ENCODE data around the gene WBP1. TPM values are rescaled to one million over a fixed set of nuclear protein-coding genes. Genes with fewer than 3 reads are reported as not detected.
"Not testable (repeated sequence)": the region's sequence is repeated elsewhere in the genome, so short reads cannot be mapped to it uniquely, and the experiment has no call there.

Gene WBP1
- total RNA-seq, 2 experiments from 2014 or later = 40.5 to 46.8 TPM

DNA sequence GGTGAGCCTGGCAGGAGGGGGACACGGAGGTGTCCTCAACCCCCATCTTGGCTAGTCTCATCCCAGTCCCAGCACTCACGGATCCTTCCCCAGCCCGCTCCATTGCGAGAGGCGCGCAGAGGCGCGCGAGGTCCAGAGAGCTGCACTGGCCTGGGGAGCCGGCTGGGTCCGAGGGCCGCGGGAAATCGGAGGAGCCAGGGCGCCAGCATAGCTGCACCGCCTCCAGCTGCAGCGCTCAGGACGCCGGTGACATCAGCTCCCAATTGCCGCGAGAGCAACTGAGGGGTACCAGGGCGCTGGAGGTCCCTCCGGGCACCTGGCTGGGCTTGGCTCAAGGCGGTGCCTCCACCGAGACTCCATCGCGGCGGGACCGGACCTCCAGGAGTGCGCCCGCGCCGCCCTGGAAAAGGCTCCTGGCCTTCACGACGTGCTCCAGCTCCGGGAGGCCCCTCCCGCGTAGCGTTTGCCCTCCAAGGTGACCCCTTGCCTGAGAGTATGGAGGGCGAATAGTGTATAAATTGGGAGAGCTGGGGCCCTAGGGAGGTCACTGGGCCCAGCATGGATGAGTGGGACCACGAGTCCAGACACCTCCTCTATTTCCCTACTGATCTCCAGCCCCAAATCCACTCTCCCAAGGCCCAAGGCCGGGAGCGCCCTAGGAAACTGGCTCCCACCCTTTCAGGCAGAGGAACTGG is 22.0 kb upstream of the WBP1 start:
- ATAC-seq (no peak), DNase-seq (no peak)
- H3K36me3 Mint-ChIP-seq = no peaks in the 10 kb centered on the region
- no peak overlapping the region for H3K27ac Mint-ChIP-seq
- CTCF ChIA-PET = no interaction called here
- H3K4me3 Mint-ChIP-seq = no peak overlapping the region
- H3K4me1 Mint-ChIP-seq = peaks cover 7% of the 10 kb centered on the region
- peaks cover 30% of the 10 kb centered on the region for H3K27me3 Mint-ChIP-seq
- H3K9me3 Mint-ChIP-seq (ENCODE audit: low read depth) = no peaks in the 10 kb centered on the region

DNA sequence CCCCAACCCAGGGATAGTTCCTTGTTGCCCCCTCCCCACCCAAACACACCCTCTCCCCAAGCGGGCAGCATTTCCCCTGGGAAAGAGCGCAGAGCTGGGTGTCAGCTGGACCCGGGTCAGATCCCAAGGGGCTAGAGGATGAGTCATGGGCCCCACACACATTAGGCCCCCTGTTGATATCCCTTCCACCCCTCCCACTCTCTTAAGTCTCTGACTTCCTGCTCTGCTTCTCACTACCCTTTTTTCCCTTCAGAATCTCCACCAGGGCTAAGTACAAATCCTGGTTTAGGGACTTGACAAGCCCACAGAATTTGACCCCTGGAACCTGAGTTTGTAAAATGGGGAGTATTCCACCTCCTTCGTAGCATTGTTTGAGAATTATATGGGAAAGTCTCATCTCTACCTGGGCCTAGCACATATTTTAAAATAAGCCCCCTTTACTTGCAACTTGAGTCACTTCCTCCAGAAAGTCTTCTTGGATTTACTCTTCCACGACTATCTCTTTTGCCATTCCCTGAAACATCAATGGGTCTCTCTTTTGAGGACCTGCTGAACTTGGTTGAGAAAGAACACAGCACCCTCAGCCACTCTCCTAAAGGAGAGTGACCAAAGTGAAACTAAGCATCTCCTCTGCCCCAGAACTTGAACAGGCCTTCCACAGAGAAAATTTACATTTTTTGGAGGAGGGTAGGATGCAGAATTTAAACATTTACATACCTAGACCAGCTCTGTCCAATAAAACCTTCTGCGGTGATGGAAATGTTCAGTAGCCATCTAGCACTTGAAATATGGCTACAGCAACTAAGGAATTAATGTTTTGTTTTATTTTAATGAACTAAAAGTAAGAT is 21.2 kb upstream of the WBP1 start:
- H3K4me1 Mint-ChIP-seq = peaks cover 7% of the 10 kb centered on the region
- no peaks in the 10 kb centered on the region for H3K36me3 Mint-ChIP-seq
- peaks cover 35% of the 10 kb centered on the region for H3K27me3 Mint-ChIP-seq
- H3K4me3 Mint-ChIP-seq = no peak overlapping the region
- no peaks in the 10 kb centered on the region for H3K9me3 Mint-ChIP-seq (ENCODE audit: low read depth)
- no peak for ATAC-seq
- no peak overlapping the region for H3K27ac Mint-ChIP-seq
- CTCF ChIA-PET = no interaction called here
- DNase-seq = no peak

DNA sequence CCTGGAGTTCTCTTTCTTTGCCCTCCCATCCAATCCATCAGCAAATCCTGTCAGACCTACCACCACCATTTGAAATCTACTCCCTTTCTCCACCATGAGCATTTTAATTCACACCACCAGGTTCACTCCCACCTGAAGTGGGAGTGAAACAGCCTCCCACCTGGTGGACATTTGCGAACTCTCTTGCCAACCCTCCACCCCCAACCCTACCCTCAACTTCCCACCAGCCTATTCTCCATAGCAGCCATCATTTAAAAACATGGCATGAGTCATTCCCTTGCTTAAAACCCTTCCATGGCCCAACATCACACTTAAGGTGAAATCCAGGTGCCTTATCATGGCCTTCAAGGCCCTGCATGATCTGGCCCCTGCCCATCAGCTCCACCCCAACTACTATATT is 20.0 kb upstream of the WBP1 start:
- H3K36me3 Mint-ChIP-seq = no peaks in the 10 kb centered on the region
- no peak overlapping the region for H3K4me3 Mint-ChIP-seq
- CTCF ChIA-PET = no interaction called here
- DNase-seq (no peak), ATAC-seq (no peak)
- no peaks in the 10 kb centered on the region for H3K9me3 Mint-ChIP-seq (ENCODE audit: low read depth)
- H3K27ac Mint-ChIP-seq = no peak overlapping the region
- peaks cover 44% of the 10 kb centered on the region for H3K27me3 Mint-ChIP-seq
- peaks cover 10% of the 10 kb centered on the region for H3K4me1 Mint-ChIP-seq

DNA sequence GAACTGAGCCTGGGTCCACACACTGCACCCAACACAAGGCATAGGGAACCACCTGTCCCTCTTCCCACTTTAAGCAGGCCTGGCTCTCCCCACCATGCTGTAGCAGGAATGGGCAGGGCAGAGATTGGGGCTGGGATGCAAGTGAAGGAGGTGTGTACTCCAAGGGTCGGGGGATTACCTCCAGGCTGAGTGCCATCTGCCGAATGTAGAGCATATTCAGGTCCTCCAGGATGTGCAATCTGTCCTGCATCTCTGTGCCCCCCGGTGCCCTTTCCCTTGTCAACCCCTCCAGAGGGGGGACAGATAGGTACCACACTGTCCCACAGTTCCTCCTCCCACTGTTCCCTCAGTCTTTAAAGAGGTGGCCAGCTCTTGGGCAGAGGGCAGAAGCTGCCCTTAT is 18.9 kb upstream of the WBP1 start:
- Mint-ChIP-seq H3K27ac (no peak overlapping the region), H3K36me3 (no peaks in the 10 kb centered on the region), H3K4me1 (peaks cover 10% of the 10 kb centered on the region), H3K27me3 (peaks cover 50% of the 10 kb centered on the region), H3K9me3 (ENCODE audit: low read depth) (no peaks in the 10 kb centered on the region), H3K4me3 (no peak overlapping the region)
- DNase-seq = no peak
- CTCF ChIA-PET = no interaction called here
- no peak for ATAC-seq

DNA sequence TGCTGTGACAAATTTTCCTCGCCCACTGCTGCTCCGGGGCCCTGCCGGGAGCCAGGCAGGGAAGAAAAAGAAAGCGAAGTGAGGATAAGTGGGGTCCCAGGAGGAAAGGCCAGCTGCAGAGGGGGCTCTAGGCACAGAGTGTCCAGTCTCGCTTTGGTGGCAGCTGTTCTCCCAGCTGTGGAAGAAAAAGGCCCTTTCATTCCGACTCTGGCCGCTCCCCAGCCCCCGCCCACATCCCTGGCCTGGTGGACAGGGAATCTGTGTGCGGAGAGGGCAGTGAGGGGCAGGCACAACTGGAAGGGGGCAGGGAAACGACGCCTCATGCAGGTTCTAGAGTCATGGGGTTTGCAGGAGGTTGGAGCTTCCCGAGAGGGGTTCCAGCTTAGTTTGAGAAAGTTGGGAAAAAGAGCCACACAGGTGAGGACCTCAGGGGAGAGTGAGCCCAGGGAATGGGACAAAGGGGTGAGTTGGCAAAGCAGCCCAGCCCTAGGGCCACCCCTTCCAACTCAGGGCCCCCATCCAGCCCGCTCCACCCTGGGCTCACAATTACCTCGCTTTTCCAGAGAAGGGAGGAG is 18.3 kb upstream of the WBP1 start:
- Mint-ChIP-seq H3K36me3 (no peaks in the 10 kb centered on the region), H3K4me1 (peaks cover 10% of the 10 kb centered on the region), H3K4me3 (no peak overlapping the region), H3K9me3 (ENCODE audit: low read depth) (no peaks in the 10 kb centered on the region), H3K27me3 (peaks cover 56% of the 10 kb centered on the region), H3K27ac (no peak overlapping the region)
- DNase-seq (no peak), ATAC-seq (no peak)
- CTCF ChIA-PET = interaction anchor here (0.9 to 1.1 kb wide), 3 partner anchors 15 to 146 kb away, joined by 3 to 4 read pairs (median 3); partner anchors contain the start of gene INO80B

DNA sequence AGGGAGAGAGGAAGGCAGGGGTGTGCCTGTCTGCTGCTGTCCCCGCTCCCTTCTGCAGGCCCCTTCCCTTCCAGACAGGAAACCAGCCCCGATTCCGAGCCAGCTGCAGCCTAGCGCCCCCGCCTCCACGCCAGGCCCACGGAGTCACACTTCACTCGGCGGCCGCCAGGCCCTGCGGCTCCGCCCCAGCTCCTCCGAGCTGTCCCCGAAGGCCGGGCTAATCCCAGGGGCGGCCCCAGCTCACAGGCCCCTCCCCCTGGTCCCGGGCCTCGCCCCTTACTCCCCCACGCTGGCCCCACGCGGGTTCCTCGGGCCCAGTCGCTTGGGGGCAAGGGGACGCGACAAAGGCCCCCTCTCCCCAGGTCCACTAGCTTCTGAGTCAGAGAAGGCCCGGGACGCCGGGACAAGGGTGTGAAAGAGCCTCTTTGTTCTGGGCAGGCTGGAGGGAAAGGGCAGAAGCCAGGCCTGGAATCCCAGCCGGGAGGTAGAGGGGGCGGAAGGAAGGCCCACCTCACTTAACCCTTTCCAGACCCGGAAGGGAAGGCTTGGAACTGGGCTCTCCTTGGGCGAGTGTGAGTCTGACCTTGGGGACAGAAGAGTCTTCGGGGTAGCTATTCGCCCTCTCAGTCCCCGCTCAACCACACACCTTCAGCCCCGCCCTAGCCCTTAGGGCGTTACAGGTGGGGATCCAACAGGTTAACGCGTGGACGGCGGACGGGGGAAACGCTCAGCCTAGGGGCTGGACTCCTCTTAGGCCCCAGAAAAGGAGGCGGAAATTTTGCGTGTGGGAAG is 17.7 kb upstream of the WBP1 start:
- H3K4me3 Mint-ChIP-seq = no peak overlapping the region
- no peak overlapping the region for H3K27ac Mint-ChIP-seq
- peak; percentile 87 for ATAC-seq
- no peaks in the 10 kb centered on the region for H3K9me3 Mint-ChIP-seq (ENCODE audit: low read depth)
- H3K27me3 Mint-ChIP-seq = peaks cover 60% of the 10 kb centered on the region
- H3K36me3 Mint-ChIP-seq = no peaks in the 10 kb centered on the region
- no peak for DNase-seq
- CTCF ChIA-PET = interaction anchor here (0.9 to 1.1 kb wide), 4 partner anchors 15 to 145 kb away, joined by 3 to 4 read pairs (median 3); partner anchors contain the start of gene INO80B
- H3K4me1 Mint-ChIP-seq = peaks cover 10% of the 10 kb centered on the region

DNA sequence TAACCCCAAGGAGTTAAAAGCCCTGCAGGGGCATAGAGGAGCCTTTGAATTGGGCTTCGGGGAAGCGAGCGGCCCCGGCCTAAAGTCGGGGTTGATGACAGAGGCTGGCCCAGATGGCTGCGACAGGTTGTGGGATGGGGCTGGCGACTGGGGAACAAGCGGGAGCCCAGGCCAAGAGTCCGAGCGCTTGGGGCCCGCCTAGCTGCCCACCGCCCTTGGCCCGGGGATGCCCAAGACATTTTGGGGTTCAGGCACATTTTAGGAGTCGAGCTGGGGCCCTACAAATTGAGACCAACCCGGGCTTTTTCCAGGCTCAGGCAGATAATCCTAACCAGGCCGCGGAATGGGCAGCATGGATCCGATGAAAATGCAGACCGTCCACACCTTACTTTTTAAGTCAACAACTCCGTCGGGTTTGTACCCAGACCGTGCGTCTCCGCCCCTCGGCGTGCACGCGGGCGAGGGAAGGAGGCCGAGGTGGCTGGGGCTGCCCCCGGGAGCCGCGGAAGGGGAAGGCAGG is 17.0 kb upstream of the WBP1 start:
- Mint-ChIP-seq H3K4me3 (peak overlapping the region; percentile 15), H3K36me3 (no peaks in the 10 kb centered on the region), H3K4me1 (peaks cover 10% of the 10 kb centered on the region), H3K27ac (no peak overlapping the region), H3K27me3 (peaks cover 60% of the 10 kb centered on the region), H3K9me3 (ENCODE audit: low read depth) (no peaks in the 10 kb centered on the region)
- DNase-seq (no peak), ATAC-seq (no peak)
- CTCF ChIA-PET = interaction anchor here (1.0 kb wide), 1 partner anchor 15 kb away, joined by 3 read pairs; no protein-coding TSS in a partner anchor

- H3K4me1 Mint-ChIP-seq = peaks cover 10% of the 10 kb centered on the region
- no peak within 1 kb of the TSS for H3K27ac Mint-ChIP-seq
- H3K27me3 Mint-ChIP-seq = peaks cover 62% of the 10 kb centered on the region
- no peaks in the 10 kb centered on the region for H3K9me3 Mint-ChIP-seq (ENCODE audit: low read depth)
- DNase-seq = no peak
- H3K36me3 Mint-ChIP-seq = no peaks in the 10 kb centered on the region
- H3K4me3 Mint-ChIP-seq = peak within 1 kb of the TSS; percentile 50
- CTCF ChIA-PET = no interaction called here
- peak; percentile 46 for ATAC-seq
Measured at GRCh38 chr2:74441690-74442482, 16.4 kb upstream of the WBP1 start, which contains the start of gene RTKN. TSS of gene RTKN (minus strand) at chr2:74441937. CDS start at chr2:74441816, 121 bp downstream.

DNA sequence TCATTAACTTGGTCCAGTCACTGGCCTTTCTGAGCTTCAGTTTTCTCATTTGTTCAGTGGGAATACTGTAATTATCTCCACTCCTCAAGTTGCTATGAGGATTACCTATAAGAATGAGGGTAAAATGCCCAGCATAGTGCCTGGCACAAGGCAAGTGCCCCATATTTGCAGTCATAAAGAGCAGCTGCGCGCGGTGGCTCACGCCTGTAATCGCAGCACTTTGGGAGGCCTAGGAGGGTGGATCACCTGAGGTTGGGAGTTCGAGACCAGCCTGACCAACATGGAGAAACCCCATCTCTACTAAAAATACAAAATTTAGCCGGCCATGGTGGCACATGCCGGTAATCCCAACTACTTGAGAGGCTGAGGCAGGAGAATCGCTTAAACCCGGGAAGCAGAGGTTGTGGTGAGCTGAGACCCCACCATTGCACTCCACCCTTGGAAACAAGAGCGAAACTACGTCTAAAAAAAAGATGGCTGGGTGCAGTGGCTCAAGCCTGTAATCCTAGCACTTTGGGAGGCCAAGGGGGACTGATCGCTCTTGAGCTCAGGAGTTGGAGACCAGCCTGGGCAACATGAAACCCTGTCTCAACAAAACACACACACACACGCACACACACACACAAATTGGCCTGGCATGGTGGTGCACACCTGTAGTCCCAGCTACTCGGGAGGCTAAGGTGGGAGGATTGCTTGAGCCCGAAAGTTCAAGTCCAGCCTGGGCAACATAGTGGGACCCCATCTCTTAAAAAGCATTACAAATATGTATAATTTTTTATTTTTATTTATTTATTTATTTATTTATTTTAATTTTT is 15.5 kb upstream of the WBP1 start:
- peaks cover 67% of the 10 kb centered on the region for H3K27me3 Mint-ChIP-seq
- H3K4me3 Mint-ChIP-seq = peak overlapping the region; percentile 50
- ATAC-seq; H3K27ac Mint-ChIP-seq; CTCF ChIA-PET; H3K4me1 Mint-ChIP-seq; DNase-seq; H3K36me3 Mint-ChIP-seq; H3K9me3 Mint-ChIP-seq (ENCODE audit: low read depth): not testable (repeated sequence)

GRCh38 chr2:74444498-74445318 is 13.5 kb upstream of the WBP1 start:
- CTCF ChIA-PET = no interaction called here

More at GRCh38 chr2:74444498-74445318, 13.5 kb upstream of the WBP1 start:
- H3K9me3 Mint-ChIP-seq (ENCODE audit: low read depth) = no peaks in the 10 kb centered on the region
- H3K27me3 Mint-ChIP-seq = peaks cover 52% of the 10 kb centered on the region
- no peak for DNase-seq
- no peak for ATAC-seq
- H3K27ac Mint-ChIP-seq = no peak overlapping the region
- peaks cover 8% of the 10 kb centered on the region for H3K4me1 Mint-ChIP-seq
- no peaks in the 10 kb centered on the region for H3K36me3 Mint-ChIP-seq
- H3K4me3 Mint-ChIP-seq = no peak overlapping the region

Measured in activated CD8-positive, alpha-beta memory T cell treated with anti-CD3 and anti-CD28 coated beads, Interleukin-2, amount 10 ng/mL, durations not matched to agents 7 days and 5 days (primary cell).